CD1c-positive myeloid dendritic cell (primary cell): ENCODE measurements around the gene UGT3A2.

Experiments used
- DNase-seq: peaks from one replicate; pipeline ENCODE4 v3.0.0-alpha.2; 2016; ENCODE audit errors: extremely low spot score

Gene UGT3A2, protein sequence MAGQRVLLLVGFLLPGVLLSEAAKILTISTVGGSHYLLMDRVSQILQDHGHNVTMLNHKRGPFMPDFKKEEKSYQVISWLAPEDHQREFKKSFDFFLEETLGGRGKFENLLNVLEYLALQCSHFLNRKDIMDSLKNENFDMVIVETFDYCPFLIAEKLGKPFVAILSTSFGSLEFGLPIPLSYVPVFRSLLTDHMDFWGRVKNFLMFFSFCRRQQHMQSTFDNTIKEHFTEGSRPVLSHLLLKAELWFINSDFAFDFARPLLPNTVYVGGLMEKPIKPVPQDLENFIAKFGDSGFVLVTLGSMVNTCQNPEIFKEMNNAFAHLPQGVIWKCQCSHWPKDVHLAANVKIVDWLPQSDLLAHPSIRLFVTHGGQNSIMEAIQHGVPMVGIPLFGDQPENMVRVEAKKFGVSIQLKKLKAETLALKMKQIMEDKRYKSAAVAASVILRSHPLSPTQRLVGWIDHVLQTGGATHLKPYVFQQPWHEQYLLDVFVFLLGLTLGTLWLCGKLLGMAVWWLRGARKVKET

DNA sequence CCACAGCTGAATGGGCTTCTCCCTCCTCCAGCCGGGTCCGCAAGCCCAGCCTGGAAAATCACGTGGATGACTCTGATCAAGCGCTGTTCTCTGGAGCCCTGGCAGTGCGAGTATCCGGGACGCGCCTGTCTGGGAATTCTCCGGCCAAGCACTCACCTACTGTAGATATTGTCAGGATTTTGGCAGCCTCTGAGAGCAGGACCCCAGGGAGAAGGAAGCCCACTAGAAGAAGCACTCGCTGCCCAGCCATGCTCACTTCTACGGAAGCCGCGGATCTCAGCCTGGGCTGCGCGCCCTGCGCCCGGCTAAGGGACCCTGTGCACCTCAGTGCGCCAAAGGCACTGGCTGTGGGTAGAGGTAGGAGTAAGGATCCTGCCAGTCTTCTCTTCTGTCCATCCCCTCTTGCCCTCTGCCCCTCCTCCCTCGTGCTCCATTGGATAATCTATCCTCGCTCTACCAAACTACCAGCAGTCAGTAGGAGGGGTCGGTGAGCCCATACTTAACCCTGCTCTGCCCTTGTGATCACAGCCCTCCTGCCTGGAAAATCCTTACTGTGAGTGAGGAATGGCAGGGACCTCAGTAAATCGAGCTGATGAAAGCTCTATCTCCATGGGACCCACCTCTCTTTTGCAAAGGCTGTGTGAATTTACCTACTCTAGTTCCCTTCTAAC lies at the start of gene UGT3A2:
Gene UGT3A2 (minus strand): TSS at position 343 of the 671 bp plus-strand sequence. CDS start 93 bp downstream, at position 250.
- no peak for DNase-seq

DNA sequence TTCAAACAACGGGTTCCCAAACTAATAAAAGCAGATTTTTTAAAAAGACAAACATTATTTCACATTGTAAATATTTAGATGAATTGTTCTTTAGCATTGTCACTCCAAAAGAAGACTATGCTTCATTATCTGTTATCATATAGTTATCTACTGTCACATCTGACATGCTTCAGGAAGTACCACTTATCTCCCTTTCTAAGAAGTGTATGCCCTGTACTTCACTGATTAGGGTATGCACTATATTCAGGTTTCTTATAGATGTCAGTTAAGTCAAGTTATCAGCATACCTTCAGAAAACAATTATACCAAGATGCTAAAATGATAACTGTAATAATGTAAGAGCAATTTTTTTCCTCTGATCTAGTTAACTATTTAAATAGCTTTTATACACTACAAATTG lies 44.6 kb upstream of the UGT3A2 start:
- DNase-seq = no peak

DNA sequence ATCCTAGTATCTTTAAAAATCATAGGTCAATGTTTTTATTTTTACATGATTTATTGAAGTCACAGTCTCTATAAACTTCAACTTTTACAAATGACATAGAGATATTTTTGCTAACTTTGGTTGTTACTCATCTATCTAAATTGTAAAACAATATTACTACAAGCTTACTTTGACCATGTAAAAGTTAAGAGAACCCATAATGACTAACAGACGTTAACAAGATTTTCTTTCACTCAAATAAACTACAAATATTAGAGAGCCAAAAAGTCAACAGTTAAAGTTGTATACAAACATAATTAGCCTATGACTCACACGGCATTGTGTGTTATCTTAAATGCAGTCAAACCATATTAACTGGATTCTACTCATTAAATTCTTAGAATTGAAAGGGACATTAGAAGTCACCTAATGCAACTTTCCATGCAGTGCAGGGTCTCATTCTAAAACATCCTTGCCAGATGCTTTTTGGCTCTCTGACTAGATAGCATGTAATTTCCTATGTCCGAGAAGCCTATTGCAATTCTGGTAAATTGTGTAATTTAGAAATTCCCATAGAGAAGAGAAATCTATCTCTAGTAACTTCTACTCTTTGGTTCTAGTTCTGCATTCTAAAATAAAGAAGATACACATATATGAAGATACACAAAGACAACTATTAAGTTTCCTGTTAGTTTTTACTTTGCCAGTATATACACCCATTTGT lies 42.2 kb upstream of the UGT3A2 start:
- no peak for DNase-seq

DNA sequence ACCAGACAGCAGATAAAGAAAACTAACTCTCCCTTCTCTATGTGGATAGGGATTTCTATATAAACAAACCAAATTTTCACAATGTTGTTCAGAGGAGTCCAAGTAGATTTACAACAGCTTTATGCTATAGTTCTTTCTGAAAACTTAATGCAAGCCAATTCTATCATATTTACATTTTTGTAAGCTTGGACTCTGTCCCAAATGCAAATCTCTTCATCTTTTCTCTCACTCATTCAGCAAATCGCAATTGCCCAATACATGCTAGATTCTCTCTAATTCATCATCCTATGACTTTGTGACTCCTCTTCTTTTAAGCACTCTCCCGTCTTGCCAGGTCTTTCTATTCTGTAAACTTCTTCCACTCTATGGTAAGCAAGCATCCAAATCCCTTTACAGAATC lies 39.1 kb upstream of the UGT3A2 start:
- no peak for DNase-seq

DNA sequence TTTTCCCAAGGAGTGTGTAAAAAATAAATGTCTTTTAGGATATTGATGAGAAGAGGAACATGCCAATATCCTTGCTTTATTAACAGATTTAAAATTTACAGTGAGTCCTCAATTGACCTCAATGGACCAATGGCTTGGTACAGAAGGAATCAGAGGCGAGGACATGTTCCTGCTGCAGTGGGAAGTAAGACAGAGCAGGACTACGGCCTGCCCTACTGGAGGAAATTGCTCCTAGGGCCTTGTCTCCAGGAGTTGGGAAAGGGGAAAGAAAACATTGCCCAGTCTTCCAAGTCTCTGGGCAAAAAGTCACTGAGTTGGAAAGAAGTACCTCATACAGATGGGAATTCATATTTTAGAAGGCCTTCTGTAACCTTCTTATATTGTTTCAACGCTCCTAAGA lies 33.1 kb upstream of the UGT3A2 start:
- DNase-seq = no peak

DNA sequence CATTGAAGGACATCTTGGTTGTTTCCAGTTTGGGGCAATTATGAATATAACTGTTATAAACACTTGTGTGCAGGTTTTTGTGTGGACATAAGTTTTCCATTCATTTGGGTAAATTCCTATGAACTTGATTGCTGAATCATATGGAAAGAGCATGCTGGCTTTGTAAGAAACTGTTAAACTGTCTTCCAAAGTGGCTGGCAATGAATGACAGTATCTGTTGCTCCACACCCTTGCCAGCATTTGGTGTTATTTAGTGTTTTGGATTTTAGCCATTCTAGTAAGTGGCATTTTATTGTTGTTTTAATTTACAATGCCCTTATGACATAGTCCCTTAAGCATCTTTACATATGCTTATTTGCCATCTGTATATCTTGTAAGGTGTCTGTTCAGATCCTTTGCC lies 29.8 kb upstream of the UGT3A2 start:
- no peak for DNase-seq

DNA sequence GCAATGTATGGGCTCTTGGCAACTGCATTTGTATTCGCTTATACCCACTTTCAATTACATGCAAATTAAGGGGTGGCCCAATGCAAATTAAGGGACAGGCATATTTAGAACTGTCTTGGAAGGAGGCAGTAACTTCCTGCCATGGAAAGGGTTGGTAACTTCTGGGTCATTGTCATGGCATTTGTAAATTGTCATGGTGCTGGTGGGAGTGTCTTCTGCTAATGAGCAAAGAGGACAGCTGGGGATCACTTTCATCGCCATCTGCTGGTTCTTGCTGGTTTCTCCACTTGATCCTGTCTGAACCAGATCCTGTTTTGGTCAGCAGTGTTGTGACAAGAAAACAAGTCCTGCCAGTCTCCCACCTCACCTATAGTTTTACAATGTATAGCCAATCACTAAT lies 23.3 kb upstream of the UGT3A2 start:
- DNase-seq = peak; percentile 14

DNA sequence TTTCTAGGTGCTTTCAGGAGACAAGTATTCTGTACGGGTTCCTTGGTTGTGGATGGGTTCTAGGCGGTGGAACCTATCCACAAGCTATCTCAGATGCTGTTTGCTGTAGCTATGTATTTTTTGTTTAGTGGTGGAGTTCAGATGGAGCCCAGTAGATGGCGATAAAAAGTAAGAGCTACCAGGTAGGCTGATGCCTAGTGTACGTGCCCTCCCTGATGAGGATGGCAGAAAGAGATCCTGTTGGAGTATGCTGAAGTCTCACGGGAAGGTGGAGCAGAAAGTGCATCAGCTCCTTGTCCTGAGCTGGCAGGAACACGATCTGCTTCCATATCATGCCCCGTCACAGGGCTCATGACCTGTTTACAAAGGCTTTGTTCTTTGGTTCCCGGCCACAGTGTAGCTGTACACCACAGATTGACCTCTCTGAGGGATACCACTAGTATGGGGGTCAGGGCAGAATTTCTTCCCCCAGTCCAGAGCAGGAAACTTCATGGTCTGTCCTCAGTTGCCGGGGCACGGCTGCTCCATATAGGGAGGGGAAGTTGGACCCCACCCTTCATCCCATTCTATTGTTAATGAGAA lies 12.6 kb upstream of the UGT3A2 start:
- DNase-seq = peak; percentile 26

DNA sequence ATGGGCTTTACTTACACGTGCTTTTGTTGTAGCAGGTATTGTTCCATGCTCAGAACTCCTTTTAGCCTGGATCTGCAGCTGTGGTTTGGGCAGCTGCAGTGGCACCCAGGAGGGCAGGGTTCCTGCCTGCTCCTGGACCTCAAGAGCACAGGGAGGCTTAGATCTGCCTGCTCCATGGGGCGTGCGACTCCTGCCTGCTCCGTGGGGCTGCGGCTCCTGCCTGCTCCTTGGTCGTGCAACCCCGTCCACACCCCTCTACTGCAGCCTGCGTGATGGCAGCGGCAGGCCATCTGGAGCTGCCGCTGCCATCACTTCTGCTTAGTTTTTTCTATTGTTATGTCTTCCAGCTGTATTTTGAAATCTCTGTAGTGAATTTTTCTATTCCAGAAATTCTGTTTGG lies 11.7 kb upstream of the UGT3A2 start:
- DNase-seq = no peak

DNA sequence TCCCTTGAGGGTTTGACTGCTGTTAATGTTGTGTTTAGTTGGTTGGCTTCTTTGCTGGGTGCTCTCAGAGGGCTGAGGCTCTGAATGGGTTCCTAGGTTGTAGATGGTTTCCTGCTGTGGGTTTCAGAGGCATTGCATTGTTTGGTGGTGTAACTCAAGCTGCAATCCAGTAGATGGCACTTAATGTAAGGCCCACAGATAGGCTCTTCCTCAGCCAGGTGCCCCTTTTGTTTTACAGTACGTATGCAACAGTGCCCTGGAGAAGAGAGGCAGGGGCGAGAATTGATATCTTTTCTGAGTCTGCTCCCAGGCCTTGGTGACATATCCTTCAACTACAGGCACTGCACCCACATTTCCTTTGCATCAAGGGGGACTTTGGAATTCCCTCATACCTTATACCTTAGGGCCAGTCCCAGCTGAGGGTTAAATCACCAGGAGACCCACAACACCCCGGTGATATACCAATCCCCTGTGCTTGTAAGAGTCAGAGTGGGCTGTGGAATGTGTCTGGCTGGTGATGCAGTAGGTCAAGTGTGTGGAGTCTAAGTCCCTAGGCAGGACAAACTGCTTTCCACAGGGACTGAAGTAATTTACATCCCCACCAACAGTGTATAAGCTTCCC lies 7.0 kb upstream of the UGT3A2 start:
- DNase-seq = no peak

DNA sequence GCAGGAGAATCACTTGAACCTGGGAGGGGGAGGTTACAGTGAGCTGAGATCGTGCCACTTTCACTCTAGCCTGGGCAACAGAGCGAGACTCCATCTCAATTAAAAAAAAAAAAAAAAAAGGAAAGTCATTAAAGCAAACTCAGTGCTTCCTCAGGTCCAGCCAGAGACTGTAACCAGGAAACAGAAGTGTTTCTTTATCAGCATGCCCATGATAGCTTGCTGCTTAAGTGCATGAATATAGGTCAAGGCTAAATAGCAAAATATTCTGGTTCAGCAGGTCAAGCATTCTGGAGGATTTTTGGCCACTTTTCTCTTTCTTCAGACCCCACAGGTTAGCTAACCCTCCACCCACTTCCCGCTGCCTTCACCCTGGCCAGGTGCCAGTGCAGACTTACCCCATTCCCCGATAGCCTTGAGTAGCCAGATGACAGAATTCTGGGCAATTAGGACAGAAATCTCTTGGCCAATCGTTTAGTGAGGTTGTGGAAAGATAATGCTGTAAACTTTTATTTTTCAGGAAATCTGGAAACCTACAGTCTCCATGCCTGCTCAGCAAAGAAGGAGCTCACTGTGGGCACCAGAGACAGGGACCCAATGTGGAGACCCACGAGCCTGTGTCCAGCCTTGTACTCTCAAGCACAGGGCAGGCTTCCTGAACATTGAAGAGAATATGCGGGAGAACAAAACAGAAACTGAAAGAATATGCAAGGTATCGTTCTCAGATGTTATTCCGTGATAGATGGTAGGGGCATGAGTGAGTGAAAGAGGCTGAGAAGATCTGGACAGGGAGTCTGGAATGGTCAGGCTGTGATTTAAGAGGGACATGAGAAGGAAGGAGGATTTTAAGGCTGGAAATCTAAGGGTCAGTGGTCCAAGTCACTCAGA lies 4.2 kb upstream of the UGT3A2 start:
- DNase-seq = no peak

DNA sequence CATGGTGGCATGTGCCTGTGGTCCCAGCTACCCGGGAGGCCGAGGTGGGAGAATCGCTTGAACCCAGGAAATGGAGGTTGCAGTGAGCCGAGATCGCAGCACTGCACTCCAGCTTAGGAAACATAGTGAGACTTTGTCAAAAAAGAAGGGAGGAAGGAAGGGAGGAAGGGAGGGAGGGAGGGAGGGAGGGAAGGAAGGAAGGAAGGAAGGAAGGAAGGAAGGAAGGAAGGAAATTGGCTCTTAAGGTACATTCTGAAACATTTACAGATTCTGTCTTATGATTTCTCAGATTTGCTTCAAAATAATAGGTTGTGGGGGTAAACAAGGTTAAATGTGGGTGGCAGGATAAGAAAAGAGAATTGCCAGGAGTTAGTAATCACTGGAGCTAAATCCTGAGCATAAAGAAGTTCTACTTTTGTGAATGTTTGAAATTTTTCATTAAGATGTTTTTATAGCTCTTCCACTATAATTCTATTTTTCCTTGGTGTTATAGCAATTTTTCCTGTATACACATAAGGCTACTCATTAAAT lies 2.1 kb upstream of the UGT3A2 start:
- DNase-seq = no peak

DNA sequence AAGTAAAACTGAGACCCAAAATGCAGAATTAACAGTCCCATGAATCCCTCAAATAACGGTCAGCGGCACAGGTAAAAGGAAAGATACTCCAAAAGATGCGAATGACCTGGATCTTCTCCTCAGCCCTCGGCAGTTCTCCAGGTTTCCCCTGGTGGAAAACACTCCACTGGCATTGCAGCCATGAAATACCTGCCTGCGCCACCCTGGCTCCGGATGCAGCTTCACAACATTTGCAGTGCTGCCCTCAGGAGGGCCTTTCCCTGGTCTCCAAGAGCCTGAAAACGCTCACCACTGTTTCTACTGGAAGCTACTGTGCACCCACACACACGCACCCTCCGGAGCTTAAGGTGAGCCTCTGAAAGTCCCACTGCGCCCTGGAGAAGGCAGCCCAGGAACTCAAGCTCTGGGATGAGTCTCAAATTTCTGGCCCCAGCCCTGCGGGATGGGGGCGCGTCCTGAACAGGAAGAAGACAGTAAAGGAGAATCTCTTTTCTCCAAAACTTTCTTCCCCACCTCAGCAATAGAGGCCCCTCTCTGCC lies 612 bp downstream of the UGT3A2 start:
- DNase-seq = no peak

DNA sequence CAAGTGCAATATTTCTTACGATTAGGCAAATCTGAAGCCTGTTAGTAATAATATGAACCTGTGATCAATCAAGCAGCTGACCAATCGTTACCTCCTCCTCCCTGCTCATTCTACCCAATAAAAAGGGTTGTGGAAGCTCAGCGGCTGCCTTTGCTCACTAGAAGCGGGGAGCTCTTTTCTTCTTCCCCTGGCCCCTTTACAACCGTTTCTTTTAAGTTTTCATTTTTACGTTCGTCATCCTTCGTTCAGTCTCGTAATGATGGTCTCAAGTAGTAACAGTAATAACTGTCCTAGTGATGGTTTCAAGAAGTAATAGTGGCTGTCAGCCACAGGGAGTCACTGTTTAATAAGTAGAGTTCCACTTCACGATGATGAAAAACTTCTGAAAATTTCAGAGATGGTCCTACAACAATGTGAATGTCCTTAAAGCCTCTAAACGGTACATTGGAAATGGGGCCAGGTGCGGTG lies 6.2 kb downstream of the UGT3A2 start:
- DNase-seq = no peak

DNA sequence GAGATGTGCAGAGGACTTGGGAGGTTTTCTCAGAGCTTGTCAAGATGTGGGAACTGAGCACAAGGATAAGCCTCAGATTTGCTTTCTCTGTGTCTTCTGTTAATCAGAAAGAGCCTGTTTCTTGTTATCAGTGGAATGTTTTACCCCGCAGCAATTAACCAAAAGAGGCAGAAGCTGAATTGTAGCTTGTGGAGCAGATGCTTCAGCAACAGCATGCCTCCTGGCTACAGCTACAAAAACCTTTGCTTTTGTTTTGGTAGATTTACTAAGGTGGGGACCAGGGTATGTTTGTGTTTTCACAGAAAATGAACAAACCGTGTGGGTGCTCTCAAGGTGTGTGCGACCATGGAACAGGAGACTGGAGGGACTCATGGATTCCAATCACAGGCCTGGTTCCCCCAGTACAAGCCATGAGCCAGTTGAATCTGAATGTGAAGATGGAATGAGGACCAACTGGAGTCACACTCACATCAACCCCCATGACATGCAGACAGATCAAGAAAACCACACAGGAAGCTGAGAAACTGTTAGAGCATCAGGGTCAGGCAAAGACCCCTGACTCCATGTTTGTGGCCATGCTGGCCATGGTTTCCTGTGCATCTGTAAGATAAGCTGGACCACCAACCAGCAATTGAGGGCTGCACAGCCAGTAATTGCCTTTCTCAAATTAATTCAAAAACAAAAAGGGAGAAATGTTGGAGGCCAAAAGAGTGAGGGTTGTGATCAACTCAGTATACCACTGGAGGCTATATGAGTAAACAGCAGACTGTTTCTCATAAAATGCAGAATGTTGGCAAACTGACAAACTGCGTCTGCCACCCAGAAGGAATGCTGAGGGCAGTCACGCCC lies 6.9 kb downstream of the UGT3A2 start:
- no peak for DNase-seq

DNA sequence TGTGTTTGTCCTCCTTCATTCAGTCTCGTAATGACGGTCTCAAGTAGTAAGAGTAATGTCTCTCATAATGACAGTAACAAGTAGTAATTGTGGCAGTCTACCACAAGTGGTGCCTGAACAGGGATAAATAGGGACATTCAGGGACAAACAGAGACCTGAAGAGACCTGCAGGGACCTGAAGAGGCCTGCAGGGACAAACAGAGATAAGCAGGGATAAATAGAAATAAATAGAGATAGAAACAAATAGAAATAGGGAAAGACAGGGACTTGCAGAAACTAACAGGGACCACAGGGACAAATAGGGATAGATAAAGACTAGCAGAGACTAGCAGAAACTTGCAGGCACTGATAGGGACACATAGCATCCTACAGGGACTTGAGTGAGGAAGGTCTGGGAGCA lies 7.9 kb downstream of the UGT3A2 start:
- DNase-seq = no peak

DNA sequence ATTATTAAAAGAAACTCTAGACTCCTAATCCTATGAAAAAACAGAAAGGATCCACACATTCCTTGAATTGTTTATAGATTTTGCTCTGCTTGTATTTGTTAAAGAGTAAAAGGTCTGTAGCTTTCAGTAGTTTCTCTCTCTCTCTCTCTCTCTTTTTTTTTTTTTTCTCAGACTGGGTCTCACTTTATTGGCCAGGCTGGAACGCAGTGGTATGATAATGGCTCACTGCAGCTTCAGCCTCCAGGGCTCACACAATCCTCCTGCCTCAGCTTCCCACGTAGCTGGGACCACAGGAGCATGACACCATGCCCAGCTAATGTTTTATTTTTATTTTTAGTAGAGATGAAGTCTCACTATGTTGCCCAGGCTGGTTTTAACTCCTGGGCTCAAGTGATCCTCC lies 9.3 kb downstream of the UGT3A2 start:
- no peak for DNase-seq

DNA sequence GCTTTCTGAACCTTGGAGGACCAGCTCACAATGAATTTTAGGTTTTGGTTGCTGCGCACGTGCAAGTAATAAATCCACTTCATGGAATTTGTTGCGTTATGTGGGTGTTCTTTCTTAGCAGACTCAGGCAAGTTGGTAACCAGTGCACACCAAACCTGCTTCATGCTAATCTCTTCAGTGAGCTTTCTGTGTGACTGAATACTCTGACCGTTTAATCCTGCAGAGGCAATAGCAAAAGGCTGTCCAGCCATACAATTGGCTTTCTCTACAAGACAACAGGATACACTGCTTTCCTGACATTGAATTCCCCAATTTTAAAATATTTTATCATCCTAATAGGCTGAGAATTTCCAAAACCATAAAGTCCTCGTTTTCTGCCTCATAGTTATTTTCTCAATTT lies 10.3 kb downstream of the UGT3A2 start:
- DNase-seq = no peak

DNA sequence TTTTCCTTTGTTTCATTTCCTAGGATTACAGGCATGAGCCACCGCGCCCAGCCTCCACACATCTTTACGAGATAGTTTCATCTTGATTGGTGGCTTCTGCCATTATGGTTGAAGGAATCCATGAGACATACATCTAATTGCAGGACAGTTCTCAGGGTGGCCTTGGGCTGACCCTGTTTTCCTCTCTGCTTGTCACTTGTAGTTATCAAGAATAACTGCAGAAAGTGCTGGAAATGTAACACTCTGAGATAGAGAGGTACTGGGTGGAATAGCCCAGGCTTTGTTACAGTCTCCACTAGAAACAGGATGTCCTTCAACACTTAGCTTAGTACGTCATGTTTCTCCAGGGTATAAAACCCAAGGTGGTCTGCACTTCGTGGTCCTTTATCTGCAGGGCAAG lies 10.7 kb downstream of the UGT3A2 start:
- DNase-seq = no peak
